IPS-15b (cell line): ENCODE results near the gene FLT3.
"Not testable (repeated sequence)": the region's sequence is repeated elsewhere in the genome, so short reads cannot be mapped to it uniquely, and the experiment has no call there.

Experiments used
- H3K27me3 ChIP-seq: one replicate; pipeline ENCODE4 v1.6.1; 2013; ENCODE audit warnings: low read length; ENCODE audit not compliant: control insufficient read depth, insufficient read depth
- H3K36me3 ChIP-seq: one replicate; pipeline ENCODE4 v1.6.1; 2013; ENCODE audit warnings: low read length; ENCODE audit not compliant: control insufficient read depth, insufficient read depth
- H3K4me1 ChIP-seq: one replicate; pipeline ENCODE4 v1.6.1; 2013; ENCODE audit warnings: mild to moderate bottlenecking, low read length; ENCODE audit not compliant: control insufficient read depth, insufficient read depth
- H3K4me3 ChIP-seq: one replicate; pipeline ENCODE4 v1.5.1; 2013; ENCODE audit warnings: low read depth, low read length
- H3K9ac ChIP-seq: one replicate; pipeline ENCODE4 v1.6.1; 2013; ENCODE audit warnings: low read depth, mild to moderate bottlenecking, low read length
- H3K9me3 ChIP-seq: one replicate; pipeline ENCODE4 v1.6.1; 2013; ENCODE audit warnings: mild to moderate bottlenecking, low read length; ENCODE audit not compliant: control insufficient read depth, insufficient read depth

The FLT3 gene

DNA sequence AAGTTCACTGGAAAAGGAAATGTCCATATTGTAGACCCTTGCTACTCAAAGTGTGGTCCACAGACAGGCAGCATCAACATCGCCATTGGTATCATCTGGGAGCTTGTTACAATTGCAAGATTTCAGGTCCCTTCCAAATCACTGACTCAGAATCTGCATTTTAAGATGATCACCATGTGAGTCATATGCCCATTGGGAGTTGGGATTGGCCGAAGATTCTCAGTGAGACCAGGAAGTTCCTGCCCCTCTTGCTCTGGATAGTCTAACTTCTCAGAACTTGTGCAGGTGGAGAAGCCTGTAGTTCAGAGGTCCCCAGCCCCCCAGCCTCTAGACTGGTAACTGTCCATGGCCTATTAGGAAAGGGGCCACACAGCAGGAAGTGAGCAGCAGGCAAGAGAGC lies 63.0 kb downstream of the FLT3 start:
- Histone ChIP-seq H3K4me3 (no peak overlapping the region), H3K27me3 (no peaks in the 10 kb centered on the region), H3K4me1 (no peaks in the 10 kb centered on the region), H3K9me3 (peaks cover 6% of the 10 kb centered on the region), H3K36me3 (no peaks in the 10 kb centered on the region), H3K9ac (no peak overlapping the region)

GRCh38 chr13:28035146-28035782 lies 65.1 kb downstream of the FLT3 start:
- Histone ChIP-seq H3K9me3 (peaks cover 6% of the 10 kb centered on the region), H3K27me3 (no peaks in the 10 kb centered on the region)

GRCh38 chr13:28033894-28034655 lies 66.3 kb downstream of the FLT3 start:
- peaks cover 6% of the 10 kb centered on the region for H3K9me3 ChIP-seq

More at GRCh38 chr13:28035146-28035782, 65.1 kb downstream of the FLT3 start:
- Histone ChIP-seq H3K36me3 (no peaks in the 10 kb centered on the region), H3K4me3 (no peak overlapping the region), H3K4me1 (no peaks in the 10 kb centered on the region), H3K9ac (no peak overlapping the region)

DNA sequence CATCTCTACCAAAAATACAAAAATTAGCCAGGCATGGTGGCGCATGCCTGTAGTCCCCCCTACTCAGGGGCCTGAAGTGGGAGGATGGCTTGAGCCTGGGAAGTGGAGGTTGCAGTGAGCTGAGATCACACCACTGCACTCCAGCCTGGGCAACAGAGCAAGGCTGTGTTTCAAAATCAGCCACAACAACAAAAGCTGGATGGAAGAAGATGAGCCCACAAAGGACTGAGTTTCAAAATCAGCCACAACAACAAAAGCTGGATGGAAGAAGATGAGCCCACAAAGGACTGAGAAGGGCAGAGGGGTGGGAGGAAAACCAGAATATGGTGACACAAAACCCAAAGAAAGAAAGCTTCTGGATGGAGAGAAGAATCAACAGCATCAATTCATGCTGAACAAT lies 67.9 kb downstream of the FLT3 start:
- H3K36me3 ChIP-seq, H3K9me3 ChIP-seq, H3K4me3 ChIP-seq, H3K4me1 ChIP-seq, H3K27me3 ChIP-seq, H3K9ac ChIP-seq: not testable (repeated sequence)

More at GRCh38 chr13:28033894-28034655, 66.3 kb downstream of the FLT3 start:
- no peaks in the 10 kb centered on the region for H3K27me3 ChIP-seq
- H3K4me3 ChIP-seq, result no peak overlapping the region
- H3K36me3 ChIP-seq, result no peaks in the 10 kb centered on the region
- H3K4me1 ChIP-seq, result no peaks in the 10 kb centered on the region
- H3K9ac ChIP-seq, result no peak overlapping the region

GRCh38 chr13:28031896-28032288 lies 68.5 kb downstream of the FLT3 start:
- no peaks in the 10 kb centered on the region for H3K27me3 ChIP-seq
- no peaks in the 10 kb centered on the region for H3K36me3 ChIP-seq
- H3K9ac ChIP-seq, result no peak overlapping the region
- no peak overlapping the region for H3K4me3 ChIP-seq
- H3K4me1 ChIP-seq, result no peaks in the 10 kb centered on the region
- H3K9me3 ChIP-seq, result no peaks in the 10 kb centered on the region

DNA sequence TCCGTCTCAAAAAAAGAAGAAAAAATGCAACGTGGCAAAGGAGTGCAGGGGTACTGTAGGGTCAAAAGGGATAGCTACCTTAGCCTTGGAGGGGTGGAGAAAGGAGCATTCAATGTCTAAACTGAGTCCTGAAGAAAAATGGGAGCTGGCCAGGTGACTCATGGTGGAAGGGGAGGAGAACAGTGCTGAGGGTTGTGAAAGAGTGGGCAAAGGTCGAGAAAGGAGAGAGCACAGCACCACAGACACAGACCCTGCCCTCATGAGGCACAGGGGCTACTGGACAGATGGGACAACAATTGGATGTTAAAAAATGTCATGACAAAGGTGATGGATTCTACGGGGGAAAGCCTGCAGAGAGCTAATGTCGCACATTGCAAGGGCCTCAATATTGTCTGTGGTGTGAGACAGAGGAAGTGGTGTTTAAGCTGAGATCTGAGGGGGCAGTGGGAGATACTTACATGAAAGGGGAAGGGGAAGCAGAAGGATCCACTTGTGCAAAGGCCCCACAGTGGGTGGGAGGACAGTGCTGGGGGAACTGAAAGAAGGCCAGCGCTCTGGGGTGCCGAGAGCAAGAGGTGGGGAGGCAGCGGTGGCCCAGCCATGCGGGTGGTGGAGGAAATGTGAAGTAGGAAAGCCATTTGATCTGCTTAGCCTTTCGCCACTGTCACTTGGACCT lies 69.0 kb downstream of the FLT3 start:
- Histone ChIP-seq H3K4me3 (no peak overlapping the region), H3K9me3 (no peaks in the 10 kb centered on the region), H3K36me3 (no peaks in the 10 kb centered on the region), H3K27me3 (no peaks in the 10 kb centered on the region), H3K4me1 (peaks cover 2% of the 10 kb centered on the region), H3K9ac (no peak overlapping the region)

- Histone ChIP-seq H3K9me3 (no peaks in the 10 kb centered on the region), H3K9ac (no peak overlapping the region), H3K27me3 (no peaks in the 10 kb centered on the region), H3K4me3 (no peak overlapping the region), H3K36me3 (no peaks in the 10 kb centered on the region), H3K4me1 (peaks cover 10% of the 10 kb centered on the region)
Observed at GRCh38 chr13:28027607-28028364, 72.6 kb downstream of the FLT3 start.

DNA sequence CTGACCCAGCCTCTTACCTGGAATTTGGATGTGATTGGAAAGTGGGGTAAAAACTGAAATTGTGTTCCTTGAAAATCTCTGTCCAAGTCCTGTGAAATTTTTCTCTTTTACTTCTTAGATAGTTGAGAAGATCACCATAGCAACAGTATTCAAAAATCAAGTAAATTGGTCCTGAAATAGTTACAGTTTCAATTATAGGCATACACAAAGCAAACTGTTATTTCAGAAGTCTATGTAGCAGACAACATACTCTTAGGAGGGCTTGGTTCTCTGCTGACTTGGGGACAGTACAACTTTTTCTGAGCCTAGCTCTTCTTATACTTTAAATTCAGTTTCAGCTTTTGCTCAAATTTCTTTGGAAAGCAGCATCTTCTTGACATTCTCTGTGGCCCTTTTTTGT lies 73.3 kb downstream of the FLT3 start:
- H3K9me3 ChIP-seq, result no peaks in the 10 kb centered on the region

DNA sequence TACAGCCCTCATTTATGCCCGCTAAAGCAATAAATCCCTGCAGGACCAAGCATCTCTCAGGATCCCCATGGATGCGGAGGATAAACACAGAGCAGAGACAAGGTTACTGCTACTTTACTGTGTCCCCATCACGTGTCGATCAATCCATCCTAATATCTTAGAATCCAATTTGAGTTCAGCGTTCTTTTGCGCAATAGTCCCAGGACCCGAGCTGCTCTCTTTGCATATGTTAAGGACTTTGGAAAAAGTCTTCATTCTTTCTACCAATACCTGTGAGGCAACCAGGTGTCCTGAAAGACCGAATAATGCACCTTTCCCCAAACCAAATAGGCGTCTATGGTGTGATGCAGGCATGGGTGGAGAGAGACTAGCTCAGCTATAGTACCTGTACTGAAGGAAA lies 73.9 kb downstream of the FLT3 start:
- Histone ChIP-seq H3K4me1 (peaks cover 11% of the 10 kb centered on the region), H3K9me3 (no peaks in the 10 kb centered on the region), H3K36me3 (no peaks in the 10 kb centered on the region), H3K27me3 (no peaks in the 10 kb centered on the region), H3K9ac (no peak overlapping the region), H3K4me3 (no peak overlapping the region)

More for the DNA sequence above, 73.3 kb downstream of the FLT3 start:
- no peaks in the 10 kb centered on the region for H3K27me3 ChIP-seq
- no peak overlapping the region for H3K9ac ChIP-seq
- no peak overlapping the region for H3K4me3 ChIP-seq
- no peaks in the 10 kb centered on the region for H3K36me3 ChIP-seq
- peaks cover 11% of the 10 kb centered on the region for H3K4me1 ChIP-seq

GRCh38 chr13:28022848-28023518 lies 77.4 kb downstream of the FLT3 start:
- Histone ChIP-seq H3K4me3 (no peak overlapping the region), H3K4me1 (peaks cover 11% of the 10 kb centered on the region), H3K36me3 (no peaks in the 10 kb centered on the region), H3K9ac (no peak overlapping the region), H3K9me3 (no peaks in the 10 kb centered on the region), H3K27me3 (no peaks in the 10 kb centered on the region)

DNA sequence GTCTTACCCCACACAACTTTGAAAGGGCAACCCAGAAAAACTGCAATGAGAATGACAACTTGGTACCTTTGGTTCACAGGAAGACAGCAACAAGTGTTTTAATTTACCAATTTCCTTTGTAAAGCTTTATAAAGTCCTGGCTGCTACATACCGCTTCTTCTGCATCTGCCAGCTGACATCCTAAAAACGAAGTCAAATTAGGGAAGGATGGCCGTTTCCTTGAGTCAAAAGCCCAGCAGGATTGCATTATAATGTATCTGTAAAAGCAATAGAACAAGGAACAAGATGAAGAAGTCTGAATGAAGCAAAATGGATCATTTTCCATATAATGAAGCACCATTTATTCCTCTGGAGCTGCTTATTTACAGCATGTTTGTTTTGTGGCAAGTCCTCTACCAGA lies 86.1 kb downstream of the FLT3 start:
- Histone ChIP-seq H3K36me3 (no peaks in the 10 kb centered on the region), H3K4me1 (peaks cover 5% of the 10 kb centered on the region), H3K4me3 (no peak overlapping the region), H3K9me3 (no peaks in the 10 kb centered on the region), H3K27me3 (no peaks in the 10 kb centered on the region), H3K9ac (no peak overlapping the region)
